Fibroblast of gingiva (primary cell): ENCODE measurements around the gene SHOC2.

ENCODE experiments used
- DNase-seq: peaks from one replicate; pipeline ENCODE4 v3.0.0-alpha.2; 2011; ENCODE audit warnings: low read depth

SHOC2 gene

GRCh38 chr10:110919349-110919931 lies at the start of gene SHOC2:
TSS of gene SHOC2 (plus strand) at chr10:110919604. CDS start at chr10:110964359, 44,755 bp downstream.
- no peak for DNase-seq

GRCh38 chr10:110870823-110871297 lies 48.5 kb upstream of the SHOC2 start:
- peak; percentile 71 for DNase-seq

GRCh38 chr10:110871298-110872084 lies 47.9 kb upstream of the SHOC2 start, which contains the start of gene PDCD4:
TSS of gene PDCD4 (plus strand) at chr10:110871928. CDS start at chr10:110876028, 4,100 bp downstream.
- peak; percentile 97 for DNase-seq

- peak; percentile 75 for DNase-seq
Measured at GRCh38 chr10:110872145-110872983, 47.0 kb upstream of the SHOC2 start.

GRCh38 chr10:110872984-110873923 lies 46.1 kb upstream of the SHOC2 start:
- no peak for DNase-seq

- no peak for DNase-seq
Measured at GRCh38 chr10:110873951-110874350, 45.5 kb upstream of the SHOC2 start.

- no peak for DNase-seq
Measured at GRCh38 chr10:110876000-110876399, 43.4 kb upstream of the SHOC2 start.

- no peak for DNase-seq
Measured at GRCh38 chr10:110876788-110877187, 42.6 kb upstream of the SHOC2 start.

- no peak for DNase-seq
Measured at GRCh38 chr10:110880012-110880411, 39.4 kb upstream of the SHOC2 start.

GRCh38 chr10:110881247-110881646 lies 38.2 kb upstream of the SHOC2 start:
- no peak for DNase-seq

GRCh38 chr10:110881905-110882304 lies 37.5 kb upstream of the SHOC2 start:
- no peak for DNase-seq

GRCh38 chr10:110883924-110884323 lies 35.5 kb upstream of the SHOC2 start:
- no peak for DNase-seq

GRCh38 chr10:110885932-110886674 lies 33.3 kb upstream of the SHOC2 start:
- DNase-seq, result no peak

GRCh38 chr10:110887560-110887959 lies 31.8 kb upstream of the SHOC2 start:
- no peak for DNase-seq

GRCh38 chr10:110892602-110893288 lies 26.7 kb upstream of the SHOC2 start:
- no peak for DNase-seq

- DNase-seq, result peak; percentile 52
Measured at GRCh38 chr10:110893559-110894179, 25.7 kb upstream of the SHOC2 start.

- DNase-seq, result no peak
Measured at GRCh38 chr10:110897184-110897583, 22.2 kb upstream of the SHOC2 start.

GRCh38 chr10:110898391-110898790 lies 21.0 kb upstream of the SHOC2 start:
- DNase-seq, result no peak

- DNase-seq, result no peak
Measured at GRCh38 chr10:110900983-110901382, 18.4 kb upstream of the SHOC2 start.
